GM11168 (cell line): ENCODE measurements around the gene FUT7.
"Not testable (repeated sequence)": the region's sequence is repeated elsewhere in the genome, so short reads cannot be mapped to it uniquely, and the experiment has no call there.

Experiments used
- in situ Hi-C: fragments of 300-500 bp; cut with MboI; formaldehyde crosslinking; loops from one replicate; pipeline ENCODE4 v1.12.0; 2022; ENCODE audit warnings: low sequenced_read_pairs; ENCODE audit not compliant: unreplicated experiment

The FUT7 gene

GRCh38 chr9:137066096-137066861 is 34.4 kb upstream of the FUT7 start:
- in situ Hi-C loops = no loop called here

GRCh38 chr9:137065336-137065967 is 33.6 kb upstream of the FUT7 start:
- in situ Hi-C loops = no loop called here

GRCh38 chr9:137064880-137065164 is 32.9 kb upstream of the FUT7 start:
- in situ Hi-C loops = no loop called here

GRCh38 chr9:137064027-137064879 is 32.4 kb upstream of the FUT7 start:
- in situ Hi-C loops = no loop called here

- in situ Hi-C loops = no loop called here
Measured at GRCh38 chr9:137063311-137064026, 31.6 kb upstream of the FUT7 start.

- in situ Hi-C loops = not testable (repeated sequence)
Measured at GRCh38 chr9:137062798-137063197, 30.9 kb upstream of the FUT7 start.

- in situ Hi-C loops = no loop called here
Measured at GRCh38 chr9:137062384-137062783, 30.5 kb upstream of the FUT7 start.

- in situ Hi-C loops = no loop called here
Measured at GRCh38 chr9:137058521-137059234, 26.8 kb upstream of the FUT7 start.

GRCh38 chr9:137057545-137057944 is 25.7 kb upstream of the FUT7 start:
- in situ Hi-C loops = no loop called here

- in situ Hi-C loops = no loop called here
Measured at GRCh38 chr9:137056739-137057415, 25.0 kb upstream of the FUT7 start.

GRCh38 chr9:137055385-137056364 is 23.8 kb upstream of the FUT7 start:
- in situ Hi-C loops = no loop called here

- in situ Hi-C loops = no loop called here
Measured at GRCh38 chr9:137054932-137055384, 23.1 kb upstream of the FUT7 start.

GRCh38 chr9:137053944-137054931 is 22.4 kb upstream of the FUT7 start, which contains the start of gene ENTPD2:
Gene ENTPD2 (minus strand): TSS chr9:137054061. CDS start chr9:137053997, 64 bp downstream.
- in situ Hi-C loops = no loop called here

- in situ Hi-C loops = no loop called here
Measured at GRCh38 chr9:137052998-137053943, 21.4 kb upstream of the FUT7 start.

- in situ Hi-C loops = no loop called here
Measured at GRCh38 chr9:137052293-137052692, 20.4 kb upstream of the FUT7 start.
